NCI-H1930 (cell line): Measurements from ENCODE around the gene SNAI1.

ENCODE experiments used
- DNase-seq, 2 experiments: peaks; one replicate each; lab custom pipeline; 2025; lab: John Stamatoyannopoulos, UW

The SNAI1 gene

DNA sequence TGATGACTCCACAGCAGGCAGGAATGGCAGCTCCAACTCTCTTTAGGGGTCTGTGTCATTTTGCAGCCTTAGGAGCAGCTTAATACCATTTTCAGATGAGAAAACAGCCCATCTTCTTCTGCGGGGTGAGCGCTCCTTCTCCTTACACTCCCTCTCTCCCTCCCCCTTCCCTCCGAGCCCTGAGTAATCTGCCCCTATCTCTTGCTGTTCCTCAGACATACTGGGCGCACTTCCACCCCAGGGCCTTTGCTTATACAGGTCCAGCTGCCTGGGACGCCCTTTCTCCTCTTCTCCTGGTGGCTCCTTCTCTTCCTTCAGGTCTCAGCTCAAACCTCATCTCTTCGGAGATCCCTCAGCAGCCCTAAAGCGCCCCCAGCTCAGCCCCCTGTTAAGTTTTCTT is 54.8 kb downstream of the SNAI1 start:
- DNase-seq = no peak

DNA sequence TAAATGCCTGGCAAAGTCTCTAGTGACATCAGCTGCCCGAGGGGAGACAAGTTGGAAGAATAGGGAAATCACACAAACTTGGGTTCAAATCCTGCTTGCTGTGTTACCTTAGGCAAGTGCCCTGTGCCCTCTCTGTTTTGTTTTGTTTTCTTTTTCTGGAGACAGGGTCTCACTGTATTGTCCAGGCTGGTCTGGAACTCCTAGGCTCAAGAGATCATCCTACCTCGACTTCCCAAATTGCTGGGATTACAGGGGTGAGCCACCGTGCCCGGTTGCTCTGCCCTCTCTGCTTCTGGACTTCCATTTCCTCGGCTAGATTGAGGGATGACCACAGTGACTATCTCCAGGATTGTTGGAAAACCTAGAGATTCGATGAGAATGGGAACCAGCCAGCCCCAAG is 55.4 kb downstream of the SNAI1 start:
- DNase-seq = no peak
